WI38 (cell line): ENCODE measurements around the gene AFF3.

Source experiments
- H3K4me3 ChIP-seq: 2 replicates; pipeline ENCODE4 v1.5.1; 2011; ENCODE audit warnings: low read depth, mild to moderate bottlenecking, control low read depth, low read length
- TF ChIP-seq, protein P1 (sequence below): IDR thresholded peaks from 2 replicates; pipeline ENCODE4 v1.5.1; 2012; ENCODE audit warnings: low read depth, mild to moderate bottlenecking, control low read depth, low read length

Gene AFF3

DNA sequence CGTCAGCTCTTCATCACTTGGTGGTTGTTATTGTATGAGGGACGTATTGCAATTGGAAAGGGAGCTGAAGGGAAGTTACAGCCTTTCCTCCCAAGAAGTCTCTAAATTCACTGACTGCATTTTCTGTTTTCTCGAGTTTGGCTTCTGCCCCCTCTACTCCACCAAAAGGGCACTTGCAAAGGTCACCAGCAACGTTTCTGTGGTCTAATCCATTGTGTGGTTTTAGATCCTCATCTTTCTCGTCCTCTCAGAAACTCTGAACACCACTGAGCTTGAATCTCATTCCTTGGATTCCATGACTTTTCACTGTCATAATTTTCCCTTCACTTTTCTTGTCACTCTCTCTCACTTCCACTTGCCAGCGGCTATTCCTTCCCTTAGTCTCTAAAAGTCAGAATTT lies 308.0 kb downstream of the AFF3 start:
- no peak overlapping the region for H3K4me3 ChIP-seq
- TF ChIP-seq, protein P1, sequence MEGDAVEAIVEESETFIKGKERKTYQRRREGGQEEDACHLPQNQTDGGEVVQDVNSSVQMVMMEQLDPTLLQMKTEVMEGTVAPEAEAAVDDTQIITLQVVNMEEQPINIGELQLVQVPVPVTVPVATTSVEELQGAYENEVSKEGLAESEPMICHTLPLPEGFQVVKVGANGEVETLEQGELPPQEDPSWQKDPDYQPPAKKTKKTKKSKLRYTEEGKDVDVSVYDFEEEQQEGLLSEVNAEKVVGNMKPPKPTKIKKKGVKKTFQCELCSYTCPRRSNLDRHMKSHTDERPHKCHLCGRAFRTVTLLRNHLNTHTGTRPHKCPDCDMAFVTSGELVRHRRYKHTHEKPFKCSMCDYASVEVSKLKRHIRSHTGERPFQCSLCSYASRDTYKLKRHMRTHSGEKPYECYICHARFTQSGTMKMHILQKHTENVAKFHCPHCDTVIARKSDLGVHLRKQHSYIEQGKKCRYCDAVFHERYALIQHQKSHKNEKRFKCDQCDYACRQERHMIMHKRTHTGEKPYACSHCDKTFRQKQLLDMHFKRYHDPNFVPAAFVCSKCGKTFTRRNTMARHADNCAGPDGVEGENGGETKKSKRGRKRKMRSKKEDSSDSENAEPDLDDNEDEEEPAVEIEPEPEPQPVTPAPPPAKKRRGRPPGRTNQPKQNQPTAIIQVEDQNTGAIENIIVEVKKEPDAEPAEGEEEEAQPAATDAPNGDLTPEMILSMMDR, result no peak

DNA sequence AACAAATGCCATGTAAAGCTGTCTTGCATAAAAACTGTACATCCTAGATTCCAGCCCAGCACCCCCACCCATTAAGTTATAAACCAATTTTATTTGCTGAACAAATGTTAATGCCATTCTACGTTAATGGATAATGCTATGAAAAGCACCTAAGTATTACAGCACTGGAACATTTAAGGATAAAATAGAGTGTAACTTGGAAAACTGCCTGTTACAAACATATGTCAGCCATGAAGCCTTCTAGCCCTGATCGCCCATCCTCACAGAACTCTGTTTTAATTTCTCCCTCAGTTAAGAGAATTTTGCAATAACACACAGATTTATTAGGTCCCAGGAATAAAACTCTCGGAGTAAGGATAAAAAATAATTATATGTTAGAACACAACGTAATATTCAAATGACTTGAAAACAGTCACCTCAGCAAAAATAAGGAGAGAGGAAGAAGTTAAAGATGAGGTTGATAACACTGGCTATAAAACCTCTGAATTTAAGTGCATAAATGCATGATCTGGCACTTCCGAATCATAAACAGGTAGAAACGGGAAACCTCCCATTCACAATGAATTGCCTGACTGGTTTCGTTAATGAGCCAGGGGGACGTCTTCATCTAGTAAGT lies 308.7 kb downstream of the AFF3 start:
- TF ChIP-seq, protein P1, result no peak
- H3K4me3 ChIP-seq, result no peak overlapping the region

DNA sequence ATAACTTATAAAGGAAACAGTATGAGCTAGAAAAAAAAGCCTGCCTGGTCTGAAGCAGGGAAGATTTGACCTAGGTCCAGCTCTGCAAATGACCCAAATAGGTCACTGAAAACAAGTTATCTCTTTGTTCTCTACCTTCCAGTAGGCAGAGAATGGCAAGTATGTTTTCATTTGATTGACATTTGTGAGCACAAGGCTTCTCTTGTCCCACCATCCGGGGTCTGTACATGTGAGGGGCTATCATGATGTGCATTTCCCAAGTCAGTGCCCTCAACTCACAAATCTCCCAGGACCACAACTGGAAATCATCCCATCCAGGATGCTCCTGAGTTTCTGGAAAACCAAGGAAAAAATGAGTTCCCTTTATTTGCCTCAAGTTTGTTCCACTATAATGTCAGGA lies 309.5 kb downstream of the AFF3 start:
- TF ChIP-seq, protein P1, result no peak
- H3K4me3 ChIP-seq, result no peak overlapping the region

DNA sequence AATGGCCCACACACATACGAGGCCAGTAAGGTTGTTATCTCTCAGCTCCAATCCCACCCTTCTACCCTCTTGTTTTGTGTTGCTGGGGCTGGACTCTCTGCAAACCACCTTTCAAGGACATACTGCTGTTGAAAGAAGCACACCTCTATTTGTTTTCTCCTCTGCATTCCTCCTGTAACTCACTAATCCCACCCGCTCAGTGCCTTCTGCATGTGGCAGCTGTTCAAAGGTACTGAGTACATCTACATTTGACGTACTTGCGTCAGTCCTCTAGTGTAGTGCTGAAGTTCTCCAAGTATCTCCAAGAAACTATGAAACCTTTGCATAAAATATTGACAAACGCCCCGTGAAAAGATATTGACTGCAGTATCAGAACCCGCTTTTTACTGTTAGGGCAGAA lies 310.6 kb downstream of the AFF3 start:
- H3K4me3 ChIP-seq, result no peak overlapping the region
- TF ChIP-seq, protein P1, result no peak

DNA sequence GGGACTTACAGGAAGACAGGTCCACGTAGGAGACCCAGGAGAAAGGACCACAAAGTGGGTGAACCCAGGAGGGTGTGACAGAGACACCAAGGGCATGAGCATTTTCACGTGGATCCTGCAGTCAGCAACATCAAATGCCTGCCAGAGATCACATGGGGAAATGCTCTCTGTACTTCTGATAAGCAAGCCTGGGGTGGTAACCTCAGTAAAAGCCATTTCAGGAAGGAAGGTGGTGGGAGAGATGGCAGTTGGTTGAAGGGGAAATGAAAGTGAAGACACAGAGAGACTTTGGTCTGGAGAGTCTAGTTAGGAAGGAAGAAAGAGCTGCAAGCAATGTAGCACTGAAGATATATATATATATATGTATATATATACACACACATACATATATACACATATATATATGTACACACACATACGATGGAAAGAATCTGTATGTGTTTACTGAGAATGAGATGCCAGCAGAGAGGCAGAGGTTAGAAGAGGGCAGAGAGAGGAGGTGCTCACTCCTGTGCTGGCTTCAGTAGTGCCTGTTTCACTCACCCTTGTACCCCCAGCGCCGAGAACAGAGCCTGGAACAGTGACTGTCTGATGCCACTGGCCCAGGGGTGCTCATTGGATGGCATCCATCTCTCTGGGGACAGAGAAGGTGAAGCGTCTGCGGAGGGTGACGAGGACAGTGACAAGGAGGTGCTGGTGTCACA lies 314.9 kb downstream of the AFF3 start:
- TF ChIP-seq, protein P1, result no peak
- no peak overlapping the region for H3K4me3 ChIP-seq

DNA sequence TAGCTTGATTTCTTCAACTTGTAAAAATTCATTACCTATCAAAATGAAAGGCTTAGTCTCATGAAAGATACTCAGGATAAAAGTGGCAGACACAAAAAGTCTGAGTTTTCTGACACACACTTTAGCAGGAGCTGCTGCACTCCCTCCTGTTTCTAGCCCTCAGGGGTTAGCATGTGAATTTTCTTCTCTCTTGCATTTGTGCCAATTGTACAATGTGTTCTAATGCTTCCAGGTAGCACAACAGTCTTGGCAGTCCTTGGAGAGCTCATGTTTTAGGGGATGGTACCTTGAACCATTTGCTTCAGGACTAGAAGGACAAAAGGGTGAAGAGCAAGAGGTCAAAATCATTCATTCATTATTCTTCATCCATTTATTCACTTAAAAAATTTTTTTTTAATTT lies 316.8 kb downstream of the AFF3 start:
- no peak overlapping the region for H3K4me3 ChIP-seq
- TF ChIP-seq, protein P1, result no peak

DNA sequence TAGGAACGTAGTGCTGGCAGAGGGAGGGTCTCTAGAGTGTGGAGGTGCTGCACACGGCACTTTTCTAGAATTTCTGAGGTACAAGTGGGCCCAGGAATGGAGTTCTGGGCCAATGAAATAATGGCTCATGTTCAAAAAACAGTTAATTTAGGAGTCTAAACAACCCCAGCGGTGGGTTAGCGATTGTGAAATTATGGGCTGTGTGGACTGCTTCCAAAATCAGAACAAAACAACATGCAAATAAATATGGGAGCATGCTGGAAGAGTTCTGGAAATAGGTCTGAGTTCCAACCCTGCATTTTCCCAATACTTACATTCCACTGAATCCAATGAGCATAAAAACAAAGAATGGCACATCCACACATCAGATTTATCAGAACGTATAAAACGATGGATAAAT lies 317.6 kb downstream of the AFF3 start:
- TF ChIP-seq, protein P1, result no peak
- H3K4me3 ChIP-seq, result no peak overlapping the region
